Astrocyte of the cerebellum (primary cell): ENCODE measurements around the gene CCDC13.
A peak's percentile ranks its signal among the peaks of the same experiment; 100 is the strongest.
"Not testable (repeated sequence)": the region's sequence is repeated elsewhere in the genome, so short reads cannot be mapped to it uniquely, and the experiment has no call there.

Experiments
- DNase-seq: peaks from one replicate; pipeline ENCODE4 v3.0.0-alpha.2; 2011; ENCODE audit warnings: low read depth
- H3K4me3 ChIP-seq: 2 replicates; pipeline ENCODE4 v1.5.1; 2011; ENCODE audit warnings: mild to moderate bottlenecking, low read depth, low read length, moderate library complexity
- CTCF ChIP-seq: IDR thresholded peaks from 2 replicates; pipeline ENCODE4 v1.5.1; 2012; ENCODE audit warnings: low read length, low read depth, moderate library complexity, mild to moderate bottlenecking; ENCODE audit errors: missing control alignments
- in situ Hi-C: cut with HindIII; loops from 2 replicates; pipeline ENCODE4 v1.10.0; 2017; ENCODE audit warnings: low sequenced_read_pairs

Gene CCDC13

GRCh38 chr3:42814246-42814645 lies 41.2 kb upstream of the CCDC13 start:
- in situ Hi-C loops = no loop called here
- no peak overlapping the region for H3K4me3 ChIP-seq
- no peak for DNase-seq
- TF ChIP-seq CTCF = no peak

- in situ Hi-C loops, DNase-seq, H3K4me3 ChIP-seq: not testable (repeated sequence)
Measured at GRCh38 chr3:42811118-42811883, 38.2 kb upstream of the CCDC13 start.

GRCh38 chr3:42810706-42811105 lies 37.7 kb upstream of the CCDC13 start:
- H3K4me3 ChIP-seq, in situ Hi-C loops, DNase-seq: not testable (repeated sequence)

GRCh38 chr3:42809202-42809601 lies 36.1 kb upstream of the CCDC13 start, which contains the start of gene ACKR2:
ACKR2 (plus strand) TSS chr3:42809445; CDS start chr3:42864503, 55,058 bp downstream.
- no peak within 1 kb of the TSS for H3K4me3 ChIP-seq
- no peak for DNase-seq
- in situ Hi-C loops = no loop called here
- no peak for TF ChIP-seq CTCF

- in situ Hi-C loops = no loop called here
- no peak overlapping the region for H3K4me3 ChIP-seq
- no peak for DNase-seq
- no peak for TF ChIP-seq CTCF
Measured at GRCh38 chr3:42807929-42808328, 34.9 kb upstream of the CCDC13 start.

- no peak for TF ChIP-seq CTCF
- in situ Hi-C loops = no loop called here
- H3K4me3 ChIP-seq = peak overlapping the region; percentile 62
- no peak for DNase-seq
Measured at GRCh38 chr3:42805141-42805821, 32.2 kb upstream of the CCDC13 start.

GRCh38 chr3:42804831-42805132 lies 31.7 kb upstream of the CCDC13 start:
- in situ Hi-C loops = no loop called here
- no peak for DNase-seq
- H3K4me3 ChIP-seq = peak overlapping the region; percentile 62
- TF ChIP-seq CTCF = no peak
